IMR-90 (cell line): Measurements from ENCODE around the gene FAM20C. TPM values are rescaled to one million over a fixed set of nuclear protein-coding genes. Genes with fewer than 3 reads are reported as not detected.

Experiments
- ATAC-seq: fragments of 200-7000 bp; cut with Tn5 transposase; 2 replicates; pipeline ENCODE4 v1.9.1; 2020; ENCODE audit warnings: low read depth, mild to moderate bottlenecking, moderate library complexity
- BruUV-seq: library from RNA; stranded (reverse); fragments of 400-500 nt; replicated peaks from 2 replicates; lab custom pipeline; 2021; lab: Mats Ljungman, UMichigan
- CTCF ChIA-PET: fragments of 300-600 bp; formaldehyde crosslinking; extraction: SDS; loops from one replicate; lab custom pipeline; 2021; ENCODE audit warnings: antibody characterized with exemption; lab: Yijun Ruan, JAX
- POLR2A ChIA-PET: fragments of 300-600 bp; sonication (Branson Sonifier 250); formaldehyde crosslinking; loops from one replicate; lab custom pipeline; 2022; ENCODE audit warnings: antibody characterized with exemption; ENCODE audit not compliant: unreplicated experiment; lab: Charles Lee
- DNase-seq: peaks from one replicate; pipeline ENCODE4 v3.0.0; 2013
- H2AFZ ChIP-seq: replicated peaks from 2 replicates; pipeline ENCODE3; 2013; ENCODE audit warnings: low read length, mild to moderate bottlenecking; ENCODE audit not compliant: poor library complexity
- H2AK5ac ChIP-seq: 2 replicates; pipeline ENCODE4 v1.6.1; 2013; ENCODE audit warnings: low read depth, low read length, inconsistent platforms
- H2AK9ac ChIP-seq: replicated peaks from 2 replicates; pipeline ENCODE3; 2013; ENCODE audit warnings: mild to moderate bottlenecking, low read depth, low read length, moderate library complexity; ENCODE audit not compliant: poor library complexity
- H2BK120ac ChIP-seq: 2 replicates; pipeline ENCODE4 v1.6.1; 2013; ENCODE audit warnings: low read depth, low read length, inconsistent platforms
- H2BK15ac ChIP-seq: 3 replicates; pipeline ENCODE4 v1.6.1; 2013; ENCODE audit warnings: low read depth, low read length, inconsistent platforms
- H2BK20ac ChIP-seq: 2 replicates; pipeline ENCODE4 v1.6.1; 2013; ENCODE audit warnings: low read depth, mild to moderate bottlenecking, inconsistent platforms, low read length, moderate library complexity
- H2BK5ac ChIP-seq: 2 replicates; pipeline ENCODE4 v1.6.1; 2013; ENCODE audit warnings: mild to moderate bottlenecking, low read depth, low read length, inconsistent platforms; ENCODE audit not compliant: poor library complexity, severe bottlenecking
- H3K14ac ChIP-seq: replicated peaks from 2 replicates; pipeline ENCODE4 v1.6.1; 2013; ENCODE audit warnings: low read depth, low read length, inconsistent platforms
- H3K18ac ChIP-seq: 2 replicates; pipeline ENCODE4 v1.6.1; 2013; ENCODE audit warnings: low read depth, low read length, control low read depth
- H3K23ac ChIP-seq: 2 replicates; pipeline ENCODE4 v1.6.1; 2013; ENCODE audit warnings: low read depth, low read length, inconsistent platforms
- H3K27ac ChIP-seq: 2 replicates; pipeline ENCODE4 v1.5.1; 2013; ENCODE audit warnings: mild to moderate bottlenecking, control low read depth, low read length; ENCODE audit not compliant: insufficient read depth
- H3K27me3 ChIP-seq: 2 replicates; pipeline ENCODE4 v1.6.1; 2013; ENCODE audit warnings: low read length; ENCODE audit not compliant: control insufficient read depth, insufficient read depth
- H3K36me3 ChIP-seq: 2 replicates; pipeline ENCODE4 v1.6.1; 2013; ENCODE audit warnings: low read length, mixed read lengths; ENCODE audit not compliant: control insufficient read depth, insufficient read depth
- H3K4ac ChIP-seq: 2 replicates; pipeline ENCODE4 v1.6.1; 2013; ENCODE audit warnings: low read depth, low read length, inconsistent platforms
- H3K4me1 ChIP-seq: 2 replicates; pipeline ENCODE4 v1.6.1; 2013; ENCODE audit warnings: low read length, mixed read lengths; ENCODE audit not compliant: control insufficient read depth, insufficient read depth
- H3K4me2 ChIP-seq: 2 replicates; pipeline ENCODE4 v1.6.1; 2013; ENCODE audit warnings: low read depth, mild to moderate bottlenecking, control low read depth, low read length, moderate library complexity
- H3K4me3 ChIP-seq: 2 replicates; pipeline ENCODE4 v1.5.1; 2013; ENCODE audit warnings: low read depth, mild to moderate bottlenecking, control low read depth, low read length, moderate library complexity; ENCODE audit not compliant: insufficient read depth
- H3K56ac ChIP-seq: 2 replicates; pipeline ENCODE4 v1.6.1; 2013; ENCODE audit warnings: low read length, inconsistent platforms; ENCODE audit not compliant: insufficient read depth; ENCODE audit errors: extremely low read depth
- H3K79me1 ChIP-seq, 2 experiments: 2 replicates each; pipeline ENCODE4 v1.6.1; 2013; ENCODE audit warnings: low read length in 2 of 2, inconsistent platforms in 1 of 2, low read depth in 1 of 2
- H3K9ac ChIP-seq: 2 replicates; pipeline ENCODE4 v1.6.1; 2013; ENCODE audit warnings: low read depth, low read length, control low read depth
- H3K9me1 ChIP-seq: 2 replicates; pipeline ENCODE4 v1.6.1; 2013; ENCODE audit warnings: low read length, inconsistent platforms; ENCODE audit not compliant: insufficient read depth
- H3K9me3 ChIP-seq: 2 replicates; pipeline ENCODE4 v1.6.1; 2013; ENCODE audit warnings: low read length; ENCODE audit not compliant: control insufficient read depth, insufficient read depth
- H4K20me1 ChIP-seq: 2 replicates; pipeline ENCODE4 v1.6.1; 2013; ENCODE audit warnings: low read length, inconsistent platforms; ENCODE audit not compliant: insufficient read depth
- H4K5ac ChIP-seq: 2 replicates; pipeline ENCODE4 v1.6.1; 2013; ENCODE audit warnings: mild to moderate bottlenecking, low read depth, low read length, control low read depth
- H4K8ac ChIP-seq, 2 experiments: 2 replicates each; pipeline ENCODE4 v1.6.1; 2013; ENCODE audit warnings: low read depth in 2 of 2, low read length in 2 of 2, control low read depth in 1 of 2, inconsistent platforms in 1 of 2
- H4K91ac ChIP-seq: 2 replicates; pipeline ENCODE4 v1.6.1; 2013; ENCODE audit warnings: low read depth, low read length, inconsistent platforms; ENCODE audit not compliant: insufficient read depth
- BHLHE40 ChIP-seq: fragments of 150-350 bp; IDR thresholded peaks from 2 replicates; pipeline ENCODE4 v1.6.1; 2016; ENCODE audit warnings: mild to moderate bottlenecking, low read depth, low read length
- CEBPB ChIP-seq: IDR thresholded peaks from 2 replicates; pipeline ENCODE4 v1.6.1; 2012; ENCODE audit warnings: low read depth, low read length, improper control_type of control experiment
- CHD1 ChIP-seq: IDR thresholded peaks from 2 replicates; pipeline ENCODE4 v1.6.1; 2012; ENCODE audit warnings: low read depth, low read length, improper control_type of control experiment
- ELK1 ChIP-seq: fragments of 150-350 bp; IDR thresholded peaks from 2 replicates; pipeline ENCODE4 v1.6.1; 2016; ENCODE audit warnings: low read depth, mild to moderate bottlenecking, low read length, moderate library complexity, borderline replicate concordance
- FOS ChIP-seq: fragments of 150-350 bp; IDR thresholded peaks from 2 replicates; pipeline ENCODE4 v1.6.1; 2016; ENCODE audit warnings: low read depth, low read length
- MAZ ChIP-seq: IDR thresholded peaks from 2 replicates; pipeline ENCODE4 v1.6.1; 2012; ENCODE audit warnings: low read depth, mild to moderate bottlenecking, low read length, improper control_type of control experiment, moderate library complexity, borderline replicate concordance
- MXI1 ChIP-seq: IDR thresholded peaks from 2 replicates; pipeline ENCODE4 v1.6.1; 2012; ENCODE audit warnings: low read depth, mild to moderate bottlenecking, low read length, moderate library complexity, borderline replicate concordance
- NFE2L2 ChIP-seq: fragments of 150-350 bp; IDR thresholded peaks from 2 replicates; pipeline ENCODE4 v1.6.1; 2016; ENCODE audit warnings: low read depth, mild to moderate bottlenecking, low read length
- POLR2A ChIP-seq: IDR thresholded peaks from 2 replicates; pipeline ENCODE4 v1.6.1; 2012; ENCODE audit warnings: mild to moderate bottlenecking, low read depth, low read length
- RAD21 ChIP-seq: IDR thresholded peaks from 2 replicates; pipeline ENCODE4 v1.6.1; 2012; ENCODE audit warnings: low read length, improper control_type of control experiment
- RCOR1 ChIP-seq: IDR thresholded peaks from 2 replicates; pipeline ENCODE4 v1.6.1; 2012; ENCODE audit warnings: mild to moderate bottlenecking, low read length, improper control_type of control experiment; ENCODE audit not compliant: insufficient replicate concordance
- RFX5 ChIP-seq: IDR thresholded peaks from 2 replicates; pipeline ENCODE4 v1.8.0; 2012; ENCODE audit warnings: low read depth, mild to moderate bottlenecking, low read length, moderate library complexity
- WGBS, 2 experiments: methylation state at CpG; one replicate each; pipeline versions ENCODE4 v1.1.5 to v1.1.7; 2013; ENCODE audit warnings: missing lambda C conversion rate in 2 of 2; ENCODE audit not compliant: insufficient read length in 1 of 2; ENCODE audit errors: extremely low coverage in 2 of 2; 5-methylcytosine and 5-hydroxymethylcytosine counted together
- dilution Hi-C: fragments of 300-500 bp; cut with HindIII; formaldehyde crosslinking; loops from one replicate; pipeline ENCODE4 v1.14.3; 2018; ENCODE audit warnings: low sequenced_read_pairs; ENCODE audit not compliant: unreplicated experiment
- in situ Hi-C: fragments of 300-500 bp; cut with MboI; formaldehyde crosslinking; loops from 3 replicates; pipeline ENCODE4 v1.14.3; 2019; ENCODE audit warnings: low sequenced_read_pairs, inconsistent platforms, mixed read lengths
- intact Hi-C: fragments of 100-400 bp; cut with micrococcal nuclease; formaldehyde crosslinking; loops from 2 replicates; pipeline ENCODE4 v1.10.0; 2022
- polyA plus RNA-seq, 3 experiments: library from polyadenylated mRNA; depleted of rRNA; stranded (reverse); fragments of >200 nt; gene quantifications; 2 replicates each; pipeline ENCODE4 v1.2.3, GENCODE V29; 2012; ENCODE audit warnings: low replicate concordance in 1 of 3
- total RNA-seq: library from RNA; depleted of rRNA; stranded (reverse); fragments of >200 nt; gene quantifications from 2 replicates; pipeline ENCODE4 v1.2.3, GENCODE V29; 2012
- TF ChIP-seq, protein P1 (sequence below): fragments of 150-350 bp; IDR thresholded peaks from 2 replicates; pipeline ENCODE4 v1.6.1; 2017; ENCODE audit warnings: mild to moderate bottlenecking, antibody characterized with exemption, low read length, low read depth
- TF ChIP-seq, protein P2 (sequence below): conservative IDR thresholded peaks from 2 replicates; pipeline ENCODE4 v1.5.1; 2012; ENCODE audit warnings: mild to moderate bottlenecking, low read depth, low read length, improper control_type of control experiment

FAM20C gene
- total and polyA plus RNA-seq, 2 of the 4 experiments (the other 2 are of a cell fraction): 7.7 to 36.6 TPM

GRCh38 chr7:195830-196128 lies 3.4 kb downstream of the FAM20C start:
- Histone ChIP-seq H3K9me1 (peaks cover 23% of the 10 kb centered on the region), H4K91ac (no peak overlapping the region), H3K79me1 (peaks cover 32 to 81% of the 10 kb centered on the region in 2 experiments), H2BK120ac (no peak overlapping the region), H2BK5ac (no peak overlapping the region), H3K23ac (no peak overlapping the region), H3K56ac (no peak overlapping the region), H2AK5ac (no peak overlapping the region), H3K4ac (no peak overlapping the region), H3K4me1 (peaks cover 22% of the 10 kb centered on the region), H4K20me1 (peaks cover 76% of the 10 kb centered on the region), H2AK9ac (peak overlapping the region; percentile 11), H2AFZ (no peak overlapping the region), H3K9ac (peak overlapping the region; percentile 92; the same call in 1 of the 2 replicates), H4K8ac (no peak overlapping the region), H3K27me3 (no peaks in the 10 kb centered on the region), H3K18ac (no peak overlapping the region), H3K27ac (no peak overlapping the region), H3K14ac (no peak overlapping the region), H3K4me2 (peak overlapping the region; percentile 97), H3K9me3 (no peaks in the 10 kb centered on the region), H4K5ac (no peak overlapping the region), H3K36me3 (peaks cover 64% of the 10 kb centered on the region), H2BK20ac (no peak overlapping the region), H3K4me3 (peak overlapping the region; percentile 78), H2BK15ac (no peak overlapping the region)
- in situ Hi-C loops (no loop called here), dilution Hi-C loops (no loop called here), intact Hi-C loops (no loop called here)
- DNase-seq (no peak), ATAC-seq (no peak)
- no TSS peak for BruUV-seq
- WGBS, 2 experiments: 97% methylated on average over 5 of the region's 19 CpGs; no CpG with 5 or more reads in 1 of the 2 experiments
- POLR2A ChIA-PET: no interaction called here
- CTCF ChIA-PET: no interaction called here
- TF ChIP-seq MXI1 (no peak), MAZ (no peak), ELK1 (no peak), BHLHE40 (no peak), POLR2A (no peak), RAD21 (no peak), RFX5 (no peak), CHD1 (no peak), RCOR1 (no peak), NFE2L2 (no peak), CEBPB (no peak), FOS (no peak)
- TF ChIP-seq, protein P1, sequence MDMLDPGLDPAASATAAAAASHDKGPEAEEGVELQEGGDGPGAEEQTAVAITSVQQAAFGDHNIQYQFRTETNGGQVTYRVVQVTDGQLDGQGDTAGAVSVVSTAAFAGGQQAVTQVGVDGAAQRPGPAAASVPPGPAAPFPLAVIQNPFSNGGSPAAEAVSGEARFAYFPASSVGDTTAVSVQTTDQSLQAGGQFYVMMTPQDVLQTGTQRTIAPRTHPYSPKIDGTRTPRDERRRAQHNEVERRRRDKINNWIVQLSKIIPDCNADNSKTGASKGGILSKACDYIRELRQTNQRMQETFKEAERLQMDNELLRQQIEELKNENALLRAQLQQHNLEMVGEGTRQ: no peak
- TF ChIP-seq, protein P2, sequence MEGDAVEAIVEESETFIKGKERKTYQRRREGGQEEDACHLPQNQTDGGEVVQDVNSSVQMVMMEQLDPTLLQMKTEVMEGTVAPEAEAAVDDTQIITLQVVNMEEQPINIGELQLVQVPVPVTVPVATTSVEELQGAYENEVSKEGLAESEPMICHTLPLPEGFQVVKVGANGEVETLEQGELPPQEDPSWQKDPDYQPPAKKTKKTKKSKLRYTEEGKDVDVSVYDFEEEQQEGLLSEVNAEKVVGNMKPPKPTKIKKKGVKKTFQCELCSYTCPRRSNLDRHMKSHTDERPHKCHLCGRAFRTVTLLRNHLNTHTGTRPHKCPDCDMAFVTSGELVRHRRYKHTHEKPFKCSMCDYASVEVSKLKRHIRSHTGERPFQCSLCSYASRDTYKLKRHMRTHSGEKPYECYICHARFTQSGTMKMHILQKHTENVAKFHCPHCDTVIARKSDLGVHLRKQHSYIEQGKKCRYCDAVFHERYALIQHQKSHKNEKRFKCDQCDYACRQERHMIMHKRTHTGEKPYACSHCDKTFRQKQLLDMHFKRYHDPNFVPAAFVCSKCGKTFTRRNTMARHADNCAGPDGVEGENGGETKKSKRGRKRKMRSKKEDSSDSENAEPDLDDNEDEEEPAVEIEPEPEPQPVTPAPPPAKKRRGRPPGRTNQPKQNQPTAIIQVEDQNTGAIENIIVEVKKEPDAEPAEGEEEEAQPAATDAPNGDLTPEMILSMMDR: no peak
